K562 (cell line): ENCODE data around the gene AMTN. TPM values are rescaled to one million over a fixed set of nuclear protein-coding genes. Genes with fewer than 3 reads are reported as not detected.

Experiments used
- ATAC-seq: fragments of 200-7000 bp; cut with Tn5 transposase; 3 replicates; pipeline ENCODE4 v1.9.1; 2020; ENCODE audit warnings: moderate library complexity
- BruUV-seq: library from RNA; stranded (reverse); fragments of 400-500 nt; replicated peaks from 2 replicates; lab custom pipeline; 2021; lab: Mats Ljungman, UMichigan
- CTCF ChIA-PET: fragments of 300-600 bp; formaldehyde crosslinking; extraction: SDS; loops from one replicate; lab custom pipeline; 2021; ENCODE audit warnings: low intra/inter-chr PET ratio; lab: Yijun Ruan, JAX
- POLR2A ChIA-PET: fragments of 300-600, 350-650 bp; sonication (Branson Sonifier 250); formaldehyde crosslinking; extraction: SDS; loops from one replicate; lab custom pipeline; 2021; ENCODE audit warnings: antibody characterized with exemption, inconsistent platforms; lab: Yijun Ruan, JAX
- DNase-seq, 4 experiments: peaks; one replicate each; pipeline versions ENCODE4 v3.0.0 to v3.0.0-alpha.2; 2011 to 2018; ENCODE audit warnings: low spot score in 3 of 4, mixed read lengths in 3 of 4; ENCODE audit errors: extremely low read depth in 1 of 4
- FAIRE-seq: peaks from 2 replicates; lab custom pipeline; 2011; peaks lifted over from hg19 to GRCh38; lab: Jason Lieb, UNC
- H2AFZ ChIP-seq: 2 replicates; pipeline ENCODE4 v1.6.0; 2011; ENCODE audit warnings: low read depth, low read length, control low read depth, inconsistent platforms
- H3K27ac ChIP-seq: fragments of 200-600 bp; 3 replicates; pipeline ENCODE4 v1.8.0; 2011; ENCODE audit warnings: low read depth, mild to moderate bottlenecking, control low read depth, inconsistent platforms, low read length, moderate library complexity, mixed read lengths; ENCODE audit errors: extremely low read depth
- H3K27me3 ChIP-seq, 2 experiments: fragments of 300-600 bp in 1 of 2; 2 replicates in 1 of 2; 3 replicates in 1 of 2; pipeline versions ENCODE4 v1.6.0 to v1.8.0; 2011; ENCODE audit warnings: inconsistent platforms in 2 of 2, low read length in 2 of 2, mild to moderate bottlenecking in 1 of 2, mixed read lengths in 1 of 2, moderate library complexity in 1 of 2; ENCODE audit not compliant: control insufficient read depth in 2 of 2, insufficient read depth in 2 of 2
- H3K36me3 ChIP-seq: fragments of 300-600 bp; 3 replicates; pipeline ENCODE4 v1.8.0; 2011; ENCODE audit warnings: mild to moderate bottlenecking, low read length, inconsistent platforms; ENCODE audit not compliant: control insufficient read depth, insufficient read depth
- H3K4me1 ChIP-seq, 2 experiments: fragments of 200-600 bp in 1 of 2; replicated peaks in 1 of 2; 2 replicates in 1 of 2; 3 replicates in 1 of 2; pipeline versions ENCODE4 v1.5.1 to v1.8.0; 2011; ENCODE audit warnings: inconsistent platforms in 2 of 2, low read length in 2 of 2, mild to moderate bottlenecking in 1 of 2, mixed read lengths in 1 of 2, moderate library complexity in 1 of 2; ENCODE audit not compliant: control insufficient read depth in 2 of 2, insufficient read depth in 2 of 2
- H3K4me2 ChIP-seq: 2 replicates; pipeline ENCODE4 v1.6.1; 2011; ENCODE audit warnings: low read length, control low read depth, inconsistent platforms, mixed read lengths; ENCODE audit not compliant: insufficient read depth
- H3K4me3 ChIP-seq: fragments of 200-600 bp; sonication (generic), shearing (Covaris generic); 2 replicates; pipeline ENCODE4 v1.5.1; 2016; ENCODE audit warnings: control low read depth, inconsistent platforms
- H3K79me2 ChIP-seq: fragments of 200-600 bp; 3 replicates; pipeline ENCODE4 v1.8.0; 2011; ENCODE audit warnings: low read length, inconsistent platforms; ENCODE audit not compliant: control insufficient read depth, insufficient read depth
- H3K9ac ChIP-seq, 2 experiments: 2 replicates each; pipeline versions ENCODE4 v1.6.0 to v1.6.1; 2011; ENCODE audit warnings: low read depth in 2 of 2, low read length in 2 of 2, control low read depth in 1 of 2, inconsistent platforms in 1 of 2, mild to moderate bottlenecking in 1 of 2, mixed read lengths in 1 of 2; ENCODE audit not compliant: insufficient read depth in 1 of 2
- H3K9me1 ChIP-seq: one replicate; pipeline ENCODE4 v1.6.0; 2011; ENCODE audit warnings: inconsistent platforms, mild to moderate bottlenecking, low read length, moderate library complexity; ENCODE audit not compliant: control insufficient read depth, insufficient read depth
- H3K9me3 ChIP-seq: replicated peaks from 2 replicates; pipeline ENCODE4 v1.5.1; 2011; ENCODE audit warnings: low read depth, low read length, inconsistent platforms; ENCODE audit not compliant: control insufficient read depth, insufficient read depth
- H4K20me1 ChIP-seq: replicated peaks from 2 replicates; pipeline ENCODE4 v1.6.1; 2011; ENCODE audit warnings: low read length, inconsistent platforms, mixed read lengths; ENCODE audit not compliant: control insufficient read depth, insufficient read depth
- ARNT ChIP-seq, 2 experiments: fragments of 450-650 bp; IDR thresholded peaks; 2 replicates each; pipeline ENCODE4 v1.6.1; 2016; ENCODE audit warnings: mild to moderate bottlenecking in 1 of 2
- BCOR ChIP-seq: fragments of 450-650 bp; IDR thresholded peaks from 2 replicates; pipeline ENCODE4 v1.6.1; 2016
- BDP1 ChIP-seq: IDR thresholded peaks from 3 replicates; pipeline ENCODE4 v1.6.1; 2011; ENCODE audit not compliant: insufficient read length, insufficient read depth
- CTCFL ChIP-seq: IDR thresholded peaks from 2 replicates; pipeline ENCODE4 v1.6.1; 2011; ENCODE audit warnings: borderline replicate concordance, low read depth, mild to moderate bottlenecking, moderate library complexity, low read length; ENCODE audit not compliant: insufficient read depth, poor library complexity, severe bottlenecking
- E2F4 ChIP-seq: sonication (generic); formaldehyde crosslinking; IDR thresholded peaks from 2 replicates; pipeline ENCODE4 v1.8.0; 2022; ENCODE audit warnings: mild to moderate bottlenecking, low read depth, missing genetic modification reagents
- ELK1 ChIP-seq: sonication (generic); formaldehyde crosslinking; IDR thresholded peaks from 2 replicates; pipeline ENCODE4 v1.8.1; 2022; ENCODE audit warnings: missing genetic modification reagents
- FOSL1 ChIP-seq: fragments of 200-800 bp; sonication (Bioruptor generic); conservative IDR thresholded peaks from 2 replicates; pipeline ENCODE4 v1.6.1; 2016; ENCODE audit warnings: missing genetic modification characterization, missing compliant biosample characterization
- GABPA ChIP-seq: fragments of 200-800 bp; sonication (Bioruptor generic); conservative IDR thresholded peaks from 2 replicates; pipeline ENCODE4 v1.6.1; 2016; ENCODE audit warnings: low read depth, missing genetic modification characterization, missing compliant biosample characterization
- HNRNPH1 ChIP-seq: fragments of 200-400 bp; formaldehyde crosslinking; optimal IDR thresholded peaks from 2 replicates; pipeline ENCODE3; 2017; ENCODE audit warnings: low read depth, mild to moderate bottlenecking, low read length, moderate library complexity
- KAT8 ChIP-seq: fragments of 450-650 bp; IDR thresholded peaks from 2 replicates; pipeline ENCODE4 v1.6.1; 2016; ENCODE audit warnings: low read depth, mild to moderate bottlenecking
- KLF10 ChIP-seq: fragments of 250-450 bp; sonication (Bioruptor Pico); IDR thresholded peaks from 2 replicates; pipeline ENCODE4 v1.6.1; 2021; ENCODE audit warnings: matching md5 sums
- KLF16 ChIP-seq: IDR thresholded peaks from 2 replicates; pipeline ENCODE4 v1.6.1; 2016; ENCODE audit warnings: antibody characterized with exemption
- NFXL1 ChIP-seq: fragments of 450-650 bp; formaldehyde crosslinking; IDR thresholded peaks from 2 replicates; pipeline ENCODE4 v1.4.0; 2021; ENCODE audit warnings: mild to moderate bottlenecking
- POLR3G ChIP-seq: IDR thresholded peaks from 2 replicates; pipeline ENCODE4 v1.6.1; 2011; ENCODE audit not compliant: insufficient read length, insufficient replicate concordance; ENCODE audit errors: extremely low read depth
- RFX1 ChIP-seq: fragments of 450-650 bp; IDR thresholded peaks from 2 replicates; pipeline ENCODE4 v1.6.1; 2016; ENCODE audit warnings: mild to moderate bottlenecking, moderate library complexity
- TGIF2 ChIP-seq: sonication (generic); formaldehyde crosslinking; IDR thresholded peaks from 2 replicates; pipeline ENCODE4 v1.8.1; 2022; ENCODE audit warnings: mild to moderate bottlenecking, missing genetic modification reagents, moderate library complexity
- THRAP3 ChIP-seq: fragments of 450-650 bp; IDR thresholded peaks from 2 replicates; pipeline ENCODE4 v1.6.1; 2016; ENCODE audit warnings: mild to moderate bottlenecking, inconsistent platforms, borderline replicate concordance
- ZFP91 ChIP-seq: sonication (generic); formaldehyde crosslinking; IDR thresholded peaks from 2 replicates; pipeline ENCODE4 v1.8.0; 2022; ENCODE audit warnings: mild to moderate bottlenecking, missing genetic modification reagents
- WGBS: fragments of 100-300 bp; shearing (Covaris generic); methylation state at CpG from one replicate; pipeline ENCODE4 v1.1.6; 2016; ENCODE audit warnings: low coverage, mixed read lengths; ENCODE audit not compliant: insufficient coverage; ENCODE audit errors: missing lambda C conversion rate; 5-methylcytosine and 5-hydroxymethylcytosine counted together
- in situ Hi-C: fragments of 300-500 bp; cut with MboI; formaldehyde crosslinking; loops from 4 replicates; pipeline ENCODE4 v1.15.0; 2018; ENCODE audit warnings: inconsistent platforms, mixed read lengths
- intact Hi-C: fragments of 100-400 bp; cut with micrococcal nuclease; formaldehyde crosslinking; loops from 2 replicates; pipeline ENCODE4 v1.14.2; 2022
- polyA plus RNA-seq, 8 experiments: library from polyadenylated mRNA; depleted of rRNA in 4 of 8; stranded (reverse) in 5 of 8; unstranded in 3 of 8; fragments of >200 nt; fragmentation: Nextera tagmentation in 2 of 8; fragmentation: Illumina TruSeq in 1 of 8; extraction: Ambion mirVana in 2 of 8; extraction: Trizol in 1 of 8; gene quantifications; 2 replicates each; pipeline versions ENCODE4 v1.2.1 to v1.2.3, GENCODE V29; 2011 to 2014; ENCODE audit warnings: inconsistent platforms in 1 of 8, missing spikeins in 1 of 8
- total RNA-seq, 7 experiments: library from RNA; depleted of rRNA in 6 of 7; stranded (reverse); fragments of >200 nt in 6 of 7; fragmentation: Illumina TruSeq in 2 of 7; extraction: Trizol in 2 of 7; gene quantifications; 2 replicates each; pipeline versions ENCODE4 v1.2.1 to v1.2.3, GENCODE V29; 2011 to 2021; ENCODE audit warnings: low replicate concordance in 1 of 7

The AMTN gene
- total and polyA plus RNA-seq, 9 of the 15 experiments (the other 6 are each of a cell fraction or from before 2014, with no cell fraction given), result not detected

GRCh38 chr4:70531981-70532380 lies 13.6 kb downstream of the AMTN start (continued):
- TF ChIP-seq BDP1, result no peak
- no peak for TF ChIP-seq BCOR
- TF ChIP-seq KLF16, result no peak
- no peak for TF ChIP-seq FOSL1
- no peak for TF ChIP-seq POLR3G
- TF ChIP-seq CTCFL, result no peak
- TF ChIP-seq THRAP3, result no peak
- no peak for TF ChIP-seq RFX1
- TF ChIP-seq E2F4 (CRISPR knock-in tag), result no peak

- H3K9me3 ChIP-seq, result no peaks in the 10 kb centered on the region
- H3K4me3 ChIP-seq, result no peak overlapping the region
- no peaks in the 10 kb centered on the region for H3K27me3 ChIP-seq
- H3K36me3 ChIP-seq, result no peaks in the 10 kb centered on the region
- no peaks in the 10 kb centered on the region for H4K20me1 ChIP-seq
- in situ Hi-C loops, result no loop called here
- FAIRE-seq, result no peak
- H3K4me2 ChIP-seq, result no peak overlapping the region
- no peak overlapping the region for H3K9ac ChIP-seq
- BruUV-seq, result no TSS peak
- H3K4me1 ChIP-seq, result no peaks in the 10 kb centered on the region
- H3K79me2 ChIP-seq, result no peaks in the 10 kb centered on the region
- intact Hi-C loops, result no loop called here
- no peaks in the 10 kb centered on the region for H3K9me1 ChIP-seq
- H2AFZ ChIP-seq, result no peak overlapping the region
- H3K27ac ChIP-seq, result no peak overlapping the region
- ChIA-PET POLR2A (interaction anchor here (0.8 kb wide), 1 partner anchor 12 kb away, joined by 3 read pairs; no protein-coding TSS in a partner anchor), CTCF (no interaction called here)
- ATAC-seq, result no peak
- 0% methylated on average over 2 of the region's 2 CpGs for WGBS
- DNase-seq, result no peak
- TF ChIP-seq KAT8, result no peak
- no peak for TF ChIP-seq ARNT (IDR thresholded peaks at IDR 0.05)
- TF ChIP-seq TGIF2, result no peak
- no peak for TF ChIP-seq ELK1 (CRISPR knock-in tag)
- no peak for TF ChIP-seq NFXL1
- no peak for TF ChIP-seq GABPA
- no peak for TF ChIP-seq HNRNPH1
- no peak for TF ChIP-seq ZFP91 (CRISPR knock-in tag)
- TF ChIP-seq KLF10, result no peak
Measured at GRCh38 chr4:70533211-70533610, 14.8 kb downstream of the AMTN start.
